ENCODE results near the gene ACOT2.
"Not testable (repeated sequence)": the region's sequence is repeated elsewhere in the genome, so short reads cannot be mapped to it uniquely, and the experiment has no call there.

ACOT2 gene, protein sequence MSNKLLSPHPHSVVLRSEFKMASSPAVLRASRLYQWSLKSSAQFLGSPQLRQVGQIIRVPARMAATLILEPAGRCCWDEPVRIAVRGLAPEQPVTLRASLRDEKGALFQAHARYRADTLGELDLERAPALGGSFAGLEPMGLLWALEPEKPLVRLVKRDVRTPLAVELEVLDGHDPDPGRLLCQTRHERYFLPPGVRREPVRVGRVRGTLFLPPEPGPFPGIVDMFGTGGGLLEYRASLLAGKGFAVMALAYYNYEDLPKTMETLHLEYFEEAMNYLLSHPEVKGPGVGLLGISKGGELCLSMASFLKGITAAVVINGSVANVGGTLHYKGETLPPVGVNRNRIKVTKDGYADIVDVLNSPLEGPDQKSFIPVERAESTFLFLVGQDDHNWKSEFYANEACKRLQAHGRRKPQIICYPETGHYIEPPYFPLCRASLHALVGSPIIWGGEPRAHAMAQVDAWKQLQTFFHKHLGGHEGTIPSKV

GRCh38 chr14:73569185-73569958 is at the start of gene ACOT2:
Gene ACOT2, plus strand, starts transcription at chr14:73569213. Its CDS starts 28 bp downstream, at chr14:73569241.
- DNase-seq (ENCODE audit: low spot score): not testable (repeated sequence)

- DNase-seq (ENCODE audit: low spot score): no peak
Measured at GRCh38 chr14:73521229-73521628, 47.8 kb upstream of the ACOT2 start.

DNA sequence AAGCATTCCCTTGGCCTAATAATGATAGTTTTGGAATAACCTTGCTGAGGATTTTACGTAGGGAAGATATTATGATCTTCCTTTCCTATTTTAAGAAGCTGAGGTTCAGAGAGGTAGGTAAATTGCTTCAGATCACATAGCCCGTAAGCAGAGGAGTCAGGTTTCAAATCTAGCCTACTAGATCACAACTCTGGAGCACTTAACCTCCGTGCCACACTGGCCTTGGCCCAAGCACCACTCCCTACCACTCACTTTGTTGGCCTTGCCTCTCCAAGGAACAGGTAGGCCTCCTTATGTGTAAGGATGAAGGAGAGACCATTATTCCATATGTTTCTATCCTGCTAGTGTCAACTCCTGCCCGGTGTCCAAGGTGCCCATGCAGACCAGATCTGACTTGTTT is 44.5 kb upstream of the ACOT2 start:
- DNase-seq (ENCODE audit: low spot score): no peak

DNA sequence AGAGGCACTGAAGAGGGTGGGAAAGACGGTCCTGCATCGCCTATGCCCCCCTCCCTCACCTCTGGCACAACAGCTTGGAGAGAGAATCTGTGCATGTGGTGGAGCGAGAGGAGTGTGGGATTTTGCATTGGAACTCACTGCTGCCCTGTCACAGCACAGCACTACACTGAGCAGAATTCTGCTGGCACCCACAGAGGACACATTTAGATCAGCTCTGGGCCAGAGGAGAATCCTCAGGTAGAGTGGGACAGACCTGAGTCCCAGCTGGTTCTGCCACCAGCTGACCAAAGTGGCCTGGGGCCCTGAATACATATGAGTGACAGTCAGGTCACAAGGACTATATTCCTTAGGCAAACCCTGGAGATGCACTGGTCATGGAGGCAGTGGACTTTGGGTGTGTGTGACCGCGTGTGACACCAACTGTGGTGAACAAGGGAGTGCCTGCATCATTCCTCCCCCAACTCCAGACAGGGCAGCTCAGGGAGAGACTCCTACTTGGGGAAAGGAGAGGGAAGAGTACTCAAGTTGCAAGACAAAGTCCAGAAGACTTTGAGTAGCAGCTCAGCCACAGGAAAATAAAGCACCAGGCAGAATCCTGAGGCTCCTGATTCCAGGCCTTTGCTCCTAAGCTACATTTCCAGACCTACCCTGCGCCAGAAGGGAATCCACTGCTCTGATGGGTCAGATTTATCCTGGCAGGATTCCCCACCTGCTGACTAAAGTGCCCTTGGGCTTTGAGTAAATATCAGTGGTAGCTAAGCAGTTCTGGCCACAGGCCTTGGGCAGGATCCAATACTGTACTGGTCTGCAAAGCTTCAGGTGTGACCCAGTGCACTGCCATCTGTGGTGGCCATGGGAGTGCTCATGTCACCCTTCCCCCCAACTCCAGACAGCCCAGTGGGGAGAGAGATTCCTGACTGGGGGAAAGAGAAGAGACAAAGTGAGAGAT is 42.7 kb upstream of the ACOT2 start:
- no peak for DNase-seq (ENCODE audit: low spot score)

DNA sequence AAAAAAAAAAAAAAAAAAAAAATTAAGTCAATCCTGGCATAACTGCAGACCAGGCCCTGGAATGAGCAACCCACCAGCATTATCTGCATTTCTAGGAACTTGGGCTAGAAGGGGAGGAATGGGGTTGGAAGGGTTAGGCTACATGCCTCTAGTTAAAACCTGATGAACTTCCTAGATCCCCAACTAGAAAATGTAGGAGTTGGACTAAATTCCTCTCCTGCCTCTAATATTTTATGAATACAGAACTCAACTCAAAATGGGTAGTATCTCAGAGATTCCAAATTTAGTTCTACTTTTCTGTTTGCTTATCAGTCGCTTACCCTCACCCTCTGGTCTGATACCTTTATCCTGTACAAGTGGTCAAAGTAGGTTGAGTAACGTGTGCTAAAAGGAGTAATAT is 39.7 kb upstream of the ACOT2 start:
- DNase-seq (ENCODE audit: low spot score): not testable (repeated sequence)

DNA sequence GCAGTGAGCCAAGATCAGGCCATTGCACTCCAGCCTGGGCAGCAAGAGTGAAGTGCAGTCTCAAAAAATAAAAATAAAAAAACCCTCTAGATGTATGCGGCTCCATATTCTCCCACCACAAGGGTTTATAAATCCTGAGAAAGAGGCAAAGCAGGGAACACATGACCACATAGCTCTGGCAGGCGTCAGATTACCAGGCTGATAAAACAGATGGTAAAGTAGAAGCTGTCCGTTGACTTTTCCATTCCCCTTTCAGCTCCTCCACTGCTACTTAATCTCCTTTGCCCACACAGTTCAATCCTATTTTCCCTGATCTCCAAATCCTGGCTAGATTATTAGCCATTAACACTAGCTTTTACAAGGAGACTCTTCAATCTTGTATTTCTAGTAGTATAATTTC is 37.0 kb upstream of the ACOT2 start:
- DNase-seq (ENCODE audit: low spot score): not testable (repeated sequence)

GRCh38 chr14:73537244-73538045 is 31.6 kb upstream of the ACOT2 start:
- DNase-seq (ENCODE audit: low spot score): not testable (repeated sequence)

DNA sequence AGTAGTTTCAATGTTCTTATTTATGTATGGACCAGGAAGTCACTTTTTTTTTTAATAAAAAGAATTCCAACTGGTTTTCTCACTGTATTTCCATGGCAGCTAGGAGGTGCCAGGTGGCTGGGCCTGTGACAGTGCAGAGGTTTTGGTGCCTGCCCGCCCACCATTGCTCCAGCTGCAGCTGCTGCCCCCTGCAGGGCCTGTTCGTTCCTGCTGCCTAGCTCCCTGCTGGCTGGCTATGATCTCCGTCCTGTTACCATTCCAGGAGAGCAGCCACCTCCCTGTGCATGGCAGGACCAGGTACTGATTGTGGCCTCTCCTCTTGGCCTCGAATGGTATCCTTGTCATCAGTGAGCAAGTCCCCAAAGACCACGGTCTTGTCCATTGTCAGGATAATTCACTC is 30.0 kb upstream of the ACOT2 start:
- DNase-seq (ENCODE audit: low spot score): not testable (repeated sequence)

- DNase-seq (ENCODE audit: low spot score): not testable (repeated sequence)
Measured at GRCh38 chr14:73542961-73543360, 26.1 kb upstream of the ACOT2 start.

DNA sequence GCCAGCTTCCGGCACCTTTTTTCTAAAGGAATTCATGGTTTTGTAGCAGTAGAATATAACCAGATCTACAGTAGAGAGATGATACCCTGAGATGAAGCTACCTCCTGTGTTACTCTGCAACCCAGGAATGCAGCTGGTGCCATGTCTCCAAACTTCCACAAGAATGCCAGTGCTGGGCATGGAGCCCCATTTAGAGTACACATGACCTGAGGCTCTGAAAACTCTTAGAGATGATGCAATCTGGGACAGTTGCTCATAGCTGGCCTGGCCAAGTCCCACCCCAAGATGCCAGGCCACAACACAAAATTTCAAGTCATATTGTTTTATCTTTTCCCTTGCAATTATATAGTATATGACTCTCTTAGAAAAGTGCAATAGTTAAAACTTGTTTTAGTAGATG is 23.7 kb upstream of the ACOT2 start:
- not testable (repeated sequence) for DNase-seq (ENCODE audit: low spot score)

- DNase-seq (ENCODE audit: low spot score): not testable (repeated sequence)
Measured at GRCh38 chr14:73549097-73549496, 19.9 kb upstream of the ACOT2 start.

GRCh38 chr14:73549889-73550524 is 19.0 kb upstream of the ACOT2 start:
- DNase-seq (ENCODE audit: low spot score): not testable (repeated sequence)

GRCh38 chr14:73553845-73554244 is 15.2 kb upstream of the ACOT2 start:
- no peak for DNase-seq (ENCODE audit: low spot score)

GRCh38 chr14:73557201-73557600 is 11.8 kb upstream of the ACOT2 start:
- not testable (repeated sequence) for DNase-seq (ENCODE audit: low spot score)

DNA sequence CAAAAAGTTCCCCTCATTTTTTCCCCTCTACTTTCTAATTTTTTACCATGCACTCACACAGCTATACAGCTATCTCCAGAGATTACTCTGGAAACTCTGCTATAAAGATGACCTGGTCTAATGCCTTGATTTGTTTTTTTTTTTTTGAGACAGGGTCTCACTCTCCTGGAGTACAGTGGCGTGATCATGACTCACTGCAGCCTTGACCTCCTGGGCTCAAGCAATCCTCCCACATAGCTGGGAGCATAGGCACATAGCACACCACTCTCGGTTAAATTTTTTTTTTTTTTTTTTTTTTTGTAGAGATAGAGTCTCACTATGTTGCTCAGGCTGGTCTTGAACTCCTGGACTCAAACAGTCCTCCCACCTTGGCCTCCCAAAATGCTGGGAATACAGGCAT is 10.8 kb upstream of the ACOT2 start:
- not testable (repeated sequence) for DNase-seq (ENCODE audit: low spot score)

GRCh38 chr14:73562256-73562655 is 6.8 kb upstream of the ACOT2 start:
- DNase-seq (ENCODE audit: low spot score): not testable (repeated sequence)

GRCh38 chr14:73562696-73563095 is 6.3 kb upstream of the ACOT2 start:
- DNase-seq (ENCODE audit: low spot score): not testable (repeated sequence)

- not testable (repeated sequence) for DNase-seq (ENCODE audit: low spot score)
Measured at GRCh38 chr14:73566431-73566830, 2.6 kb upstream of the ACOT2 start.

GRCh38 chr14:73566935-73567334 is 2.1 kb upstream of the ACOT2 start:
- DNase-seq (ENCODE audit: low spot score): not testable (repeated sequence)

- DNase-seq (ENCODE audit: low spot score): no peak
Measured at GRCh38 chr14:73567358-73567757, 1.7 kb upstream of the ACOT2 start.
